GM13976 (cell line): ENCODE results near the gene CASP2.

ENCODE experiments used
- DNase-seq: peaks from one replicate; pipeline ENCODE4 v3.0.0; 2012; ENCODE audit warnings: low spot score
- CTCF ChIP-seq: IDR thresholded peaks from 2 replicates; pipeline ENCODE4 v1.5.1; 2012; ENCODE audit warnings: borderline replicate concordance, mild to moderate bottlenecking; ENCODE audit not compliant: insufficient read depth; ENCODE audit errors: extremely low read depth, missing control alignments, control extremely low read depth
- in situ Hi-C: fragments of 300-500 bp; cut with MboI; formaldehyde crosslinking; loops from one replicate; pipeline ENCODE4 v1.12.0; 2022; ENCODE audit warnings: low sequenced_read_pairs, mixed read lengths, inconsistent platforms; ENCODE audit not compliant: unreplicated experiment

The CASP2 gene

GRCh38 chr7:143299840-143300239, 11.7 kb downstream of the CASP2 start:
- no peak for DNase-seq
- peak; percentile 48 for TF ChIP-seq CTCF
- in situ Hi-C loops, result no loop called here

- TF ChIP-seq CTCF, result no peak
- DNase-seq, result no peak
- in situ Hi-C loops, result no loop called here
These were observed 13.1 kb downstream of the CASP2 start for GRCh38 chr7:143300959-143301935.

- no peak for TF ChIP-seq CTCF
These were observed 15.6 kb downstream of the CASP2 start for GRCh38 chr7:143303733-143304132.

GRCh38 chr7:143304938-143305337, 16.8 kb downstream of the CASP2 start:
- in situ Hi-C loops, result no loop called here
- DNase-seq, result no peak
- no peak for TF ChIP-seq CTCF

More at GRCh38 chr7:143303733-143304132, 15.6 kb downstream of the CASP2 start:
- DNase-seq, result no peak
- in situ Hi-C loops, result no loop called here

GRCh38 chr7:143305423-143306070, 17.4 kb downstream of the CASP2 start:
- peak; percentile 29 for TF ChIP-seq CTCF
- in situ Hi-C loops, result no loop called here
- no peak for DNase-seq

GRCh38 chr7:143308632-143309031, 20.5 kb downstream of the CASP2 start:
- DNase-seq, result no peak
- no peak for TF ChIP-seq CTCF
- in situ Hi-C loops, result no loop called here
